Epithelial cell of esophagus (primary cell): ENCODE data around the gene LHX2.
A peak's percentile ranks its signal among the peaks of the same experiment; 100 is the strongest.

ENCODE experiments used
- DNase-seq: peaks from one replicate; pipeline ENCODE4 v3.0.0; 2010; ENCODE audit warnings: low read depth
- H3K4me3 ChIP-seq: 2 replicates; pipeline ENCODE4 v1.5.1; 2011; ENCODE audit warnings: mild to moderate bottlenecking, low read length, control low read depth
- TF ChIP-seq, protein P1 (sequence below): IDR thresholded peaks from 2 replicates; pipeline ENCODE4 v1.5.1; 2011; ENCODE audit warnings: low read depth, mild to moderate bottlenecking, low read length, control low read depth, inconsistent platforms; ENCODE audit not compliant: insufficient read depth; ENCODE audit errors: missing control alignments

LHX2 gene

GRCh38 chr9:124004593-124004992 lies 7.0 kb upstream of the LHX2 start:
- no peak for DNase-seq
- TF ChIP-seq, protein P1, sequence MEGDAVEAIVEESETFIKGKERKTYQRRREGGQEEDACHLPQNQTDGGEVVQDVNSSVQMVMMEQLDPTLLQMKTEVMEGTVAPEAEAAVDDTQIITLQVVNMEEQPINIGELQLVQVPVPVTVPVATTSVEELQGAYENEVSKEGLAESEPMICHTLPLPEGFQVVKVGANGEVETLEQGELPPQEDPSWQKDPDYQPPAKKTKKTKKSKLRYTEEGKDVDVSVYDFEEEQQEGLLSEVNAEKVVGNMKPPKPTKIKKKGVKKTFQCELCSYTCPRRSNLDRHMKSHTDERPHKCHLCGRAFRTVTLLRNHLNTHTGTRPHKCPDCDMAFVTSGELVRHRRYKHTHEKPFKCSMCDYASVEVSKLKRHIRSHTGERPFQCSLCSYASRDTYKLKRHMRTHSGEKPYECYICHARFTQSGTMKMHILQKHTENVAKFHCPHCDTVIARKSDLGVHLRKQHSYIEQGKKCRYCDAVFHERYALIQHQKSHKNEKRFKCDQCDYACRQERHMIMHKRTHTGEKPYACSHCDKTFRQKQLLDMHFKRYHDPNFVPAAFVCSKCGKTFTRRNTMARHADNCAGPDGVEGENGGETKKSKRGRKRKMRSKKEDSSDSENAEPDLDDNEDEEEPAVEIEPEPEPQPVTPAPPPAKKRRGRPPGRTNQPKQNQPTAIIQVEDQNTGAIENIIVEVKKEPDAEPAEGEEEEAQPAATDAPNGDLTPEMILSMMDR = no peak
- no peak overlapping the region for H3K4me3 ChIP-seq

GRCh38 chr9:124005029-124005771 lies 6.4 kb upstream of the LHX2 start:
- TF ChIP-seq, protein P1 = no peak
- no peak for DNase-seq
- H3K4me3 ChIP-seq = no peak overlapping the region

DNA sequence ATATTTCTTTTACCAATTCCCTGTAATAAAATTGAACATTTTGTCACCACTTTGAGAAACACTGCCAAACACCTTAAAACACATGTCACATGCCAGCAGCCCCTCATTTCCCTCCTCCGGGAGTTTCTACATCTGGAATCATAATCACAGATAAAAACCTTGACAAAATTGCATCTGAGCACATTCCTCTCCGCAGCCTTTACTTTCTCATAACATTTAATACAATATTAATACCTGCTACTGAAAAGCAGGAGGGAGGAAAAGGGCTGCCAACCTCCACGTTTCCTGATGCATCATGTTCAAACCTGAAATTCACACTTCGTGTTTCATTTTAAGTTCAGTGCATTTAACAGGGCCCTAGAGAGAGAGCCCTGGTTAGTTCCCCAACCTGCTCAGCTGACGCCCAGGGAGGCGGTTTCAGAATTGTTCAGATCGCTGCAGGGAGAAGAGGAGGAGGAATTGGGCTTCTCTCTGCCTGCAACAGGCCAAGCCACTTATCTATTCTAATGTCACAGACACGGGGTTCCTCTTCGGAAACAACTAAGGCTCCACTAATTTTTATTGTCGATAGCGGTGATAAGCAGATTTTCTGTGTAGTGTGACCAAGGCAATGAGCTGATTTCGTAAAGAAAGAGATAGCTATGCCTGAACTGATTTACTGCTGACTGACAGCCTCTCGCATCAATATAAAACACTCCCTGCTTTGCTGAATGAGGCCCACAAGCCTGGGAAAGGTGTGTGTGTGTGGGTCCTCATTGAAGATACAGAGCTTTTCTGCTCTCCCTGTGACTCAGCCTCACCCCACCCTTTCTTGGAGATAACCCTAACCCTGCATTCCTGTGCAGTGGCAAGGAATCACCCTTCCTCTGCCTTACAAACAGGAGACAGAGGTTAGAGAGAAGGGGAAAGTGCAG lies 4.9 kb upstream of the LHX2 start:
- no peak overlapping the region for H3K4me3 ChIP-seq
- TF ChIP-seq, protein P1 = no peak
- DNase-seq = no peak

GRCh38 chr9:124007565-124008302 lies 3.8 kb upstream of the LHX2 start:
- no peak for DNase-seq
- TF ChIP-seq, protein P1 = no peak
- H3K4me3 ChIP-seq = no peak overlapping the region

DNA sequence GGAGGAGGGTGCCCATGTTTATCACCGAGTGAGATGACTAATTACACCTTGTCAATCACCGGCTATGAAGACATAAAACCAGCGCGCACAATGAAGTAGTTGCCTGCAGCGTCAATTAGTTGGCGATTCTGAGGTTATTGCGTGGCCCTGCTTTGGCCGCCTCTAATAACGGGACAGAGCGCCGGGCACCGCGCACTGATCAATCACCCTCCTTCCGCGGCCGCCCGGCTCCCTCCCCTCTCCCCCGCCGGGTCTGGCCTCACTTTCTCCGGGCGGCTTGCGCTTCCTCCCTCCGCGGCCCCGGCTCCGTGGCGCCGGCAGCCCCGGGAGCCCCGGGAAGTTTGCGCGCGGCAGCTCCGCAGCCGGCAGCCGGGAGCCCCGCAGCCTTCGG lies 3.3 kb upstream of the LHX2 start:
- DNase-seq = peak; percentile 61
- no peak overlapping the region for H3K4me3 ChIP-seq
- TF ChIP-seq, protein P1 = no peak

DNA sequence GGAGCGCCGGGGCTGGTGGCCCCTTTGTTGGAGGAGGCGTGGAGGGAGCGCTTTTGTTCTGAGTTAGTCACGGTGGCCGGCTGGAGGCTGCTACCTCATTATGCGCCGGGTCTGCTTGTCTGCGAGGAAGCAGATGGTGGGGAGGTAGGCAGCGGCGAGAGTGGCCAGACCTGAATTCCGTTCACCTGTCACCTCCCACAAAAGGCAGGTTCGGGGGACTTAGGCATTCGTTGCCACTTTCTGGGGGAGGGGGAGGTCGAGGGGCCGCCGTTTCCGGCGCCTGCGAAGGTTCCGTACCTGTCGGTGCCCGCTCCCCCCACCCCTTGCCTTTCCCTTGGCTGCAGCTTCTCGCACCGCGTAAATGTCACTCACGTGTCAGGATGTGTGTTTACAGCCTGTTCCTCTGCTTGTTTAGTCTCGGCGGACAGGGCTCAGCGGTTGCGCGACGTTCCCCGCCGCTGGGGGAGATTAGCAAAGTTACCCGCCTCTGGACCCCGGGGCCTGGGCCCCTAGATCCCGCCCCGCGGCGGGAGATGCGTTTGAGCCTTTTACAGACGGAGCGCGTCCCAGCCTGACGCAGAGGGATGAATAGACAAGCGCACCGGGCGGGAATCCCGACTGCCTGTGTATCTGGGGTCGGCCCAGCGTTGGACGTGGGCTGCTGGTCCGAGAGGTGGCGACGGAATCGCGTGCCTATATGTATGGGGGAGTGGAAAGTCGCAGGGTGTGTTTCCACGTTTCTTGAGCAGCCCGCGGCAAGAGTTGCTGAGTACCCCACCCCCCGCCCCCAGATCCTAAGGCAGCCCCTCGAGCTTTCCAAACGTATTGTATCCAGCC lies 2.7 kb upstream of the LHX2 start:
- H3K4me3 ChIP-seq = no peak overlapping the region
- TF ChIP-seq, protein P1 = no peak
- DNase-seq = no peak
